Prostate gland (tissue), 2 donors: Measurements from ENCODE around the gene STOM. TPM values are rescaled to one million over a fixed set of nuclear protein-coding genes. Genes with fewer than 3 reads are reported as not detected.
A peak's percentile ranks its signal among the peaks of the same experiment; 100 is the strongest.

Experiments
- DNase-seq: peaks from one replicate; pipeline ENCODE4 v3.0.0-alpha.2; 2019; ENCODE audit warnings: low spot score
- H3K27ac ChIP-seq, 2 donors: fragments of 200-600 bp; sonication (generic); 2 replicates each; pipeline ENCODE4 v1.5.1; 2017 to 2019
- H3K27me3 ChIP-seq: fragments of 200-600 bp; sonication (generic); replicated peaks from 2 replicates; pipeline ENCODE4 v1.5.1; 2019; ENCODE audit not compliant: insufficient read depth
- H3K36me3 ChIP-seq, 2 donors: fragments of 200-600 bp; sonication (generic); 1 replicate in 1 of 2; 2 replicates in 1 of 2; pipeline versions ENCODE4 v1.5.1 to v1.8.1; 2017 to 2019
- H3K4me1 ChIP-seq: fragments of 200-600 bp; sonication (generic); replicated peaks from 2 replicates; pipeline ENCODE4 v1.5.1; 2019
- H3K4me3 ChIP-seq, 2 donors: fragments of 200-600 bp; sonication (generic); 2 replicates each; pipeline ENCODE4 v1.5.1; 2017 to 2019
- H3K9me3 ChIP-seq: fragments of 200-600 bp; sonication (generic); 2 replicates; pipeline ENCODE4 v1.5.1; 2017
- POLR2A ChIP-seq: fragments of 450-650 bp; IDR thresholded peaks from one replicate; pipeline ENCODE4 v1.6.1; 2016; ENCODE audit warnings: antibody characterized with exemption, mild to moderate bottlenecking
- POLR2AphosphoS5 ChIP-seq: sonication (generic); formaldehyde crosslinking; IDR thresholded peaks from one replicate; pipeline ENCODE4 v1.6.1; 2017; ENCODE audit warnings: antibody characterized with exemption
- WGBS: methylation state at CpG from one replicate; pipeline ENCODE4 v1.1.5; 2018; 5-methylcytosine and 5-hydroxymethylcytosine counted together
- intact Hi-C: fragments of 100-400 bp; cut with DNase I; formaldehyde crosslinking; loops from one replicate; pipeline ENCODE4 v1.14.2; 2022
- total RNA-seq, 2 donors: library from RNA; depleted of rRNA; stranded (reverse); fragments of >200 nt; gene quantifications; one replicate each; pipeline ENCODE4 v1.1.0, GENCODE V29; 2016
- TF ChIP-seq, protein P1 (sequence below), 4 experiments: fragments of 200-600 bp in 2 of 4; fragments of 450-650 bp in 2 of 4; sonication (generic) in 2 of 4; IDR thresholded peaks; 1 replicate in 3 of 4; 2 replicates in 1 of 4; pipeline ENCODE4 v1.5.1; 2016 to 2019; ENCODE audit warnings: antibody characterized with exemption in 4 of 4, mild to moderate bottlenecking in 2 of 4, moderate library complexity in 2 of 4

The STOM gene
- total RNA-seq, 2 donors from 2014 or later, result 64.3 to 85.1 TPM

DNA sequence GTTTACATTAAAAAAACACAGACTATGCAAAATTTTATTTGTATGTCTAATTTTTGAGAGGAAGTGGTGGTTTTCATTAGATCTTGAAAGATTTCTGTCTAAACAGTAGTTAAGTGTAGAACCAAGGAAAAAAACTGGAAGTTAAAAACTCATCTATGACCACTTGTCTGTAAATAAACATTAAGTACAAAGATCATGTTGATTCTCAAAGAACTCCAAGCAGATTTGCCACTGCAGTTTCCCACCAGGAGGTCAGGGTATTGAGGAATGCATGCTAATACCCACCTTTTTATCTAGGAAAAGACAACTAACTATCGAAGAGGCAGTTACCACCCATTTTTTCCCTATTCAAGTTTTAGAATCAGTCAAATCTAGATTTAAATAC lies 1.9 kb downstream of the STOM start:
- H3K4me3 ChIP-seq, result peak overlapping the region; percentile 37 to 48
- intact Hi-C loops, result no loop called here
- H3K4me1 ChIP-seq, result peaks cover 4% of the 10 kb centered on the region
- WGBS, result 42% methylated on average over 1 of the region's 1 CpG
- no peaks in the 10 kb centered on the region for H3K27me3 ChIP-seq
- DNase-seq, result no peak
- TF ChIP-seq, protein P1, sequence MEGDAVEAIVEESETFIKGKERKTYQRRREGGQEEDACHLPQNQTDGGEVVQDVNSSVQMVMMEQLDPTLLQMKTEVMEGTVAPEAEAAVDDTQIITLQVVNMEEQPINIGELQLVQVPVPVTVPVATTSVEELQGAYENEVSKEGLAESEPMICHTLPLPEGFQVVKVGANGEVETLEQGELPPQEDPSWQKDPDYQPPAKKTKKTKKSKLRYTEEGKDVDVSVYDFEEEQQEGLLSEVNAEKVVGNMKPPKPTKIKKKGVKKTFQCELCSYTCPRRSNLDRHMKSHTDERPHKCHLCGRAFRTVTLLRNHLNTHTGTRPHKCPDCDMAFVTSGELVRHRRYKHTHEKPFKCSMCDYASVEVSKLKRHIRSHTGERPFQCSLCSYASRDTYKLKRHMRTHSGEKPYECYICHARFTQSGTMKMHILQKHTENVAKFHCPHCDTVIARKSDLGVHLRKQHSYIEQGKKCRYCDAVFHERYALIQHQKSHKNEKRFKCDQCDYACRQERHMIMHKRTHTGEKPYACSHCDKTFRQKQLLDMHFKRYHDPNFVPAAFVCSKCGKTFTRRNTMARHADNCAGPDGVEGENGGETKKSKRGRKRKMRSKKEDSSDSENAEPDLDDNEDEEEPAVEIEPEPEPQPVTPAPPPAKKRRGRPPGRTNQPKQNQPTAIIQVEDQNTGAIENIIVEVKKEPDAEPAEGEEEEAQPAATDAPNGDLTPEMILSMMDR (IDR thresholded peaks at IDR 0.05), result no peak
- TF ChIP-seq POLR2AphosphoS5 (no peak), POLR2A (no peak)
- H3K9me3 ChIP-seq, result no peaks in the 10 kb centered on the region
- no peaks in the 10 kb centered on the region for H3K36me3 ChIP-seq
- peak overlapping the region; percentile 88 to 90 for H3K27ac ChIP-seq

DNA sequence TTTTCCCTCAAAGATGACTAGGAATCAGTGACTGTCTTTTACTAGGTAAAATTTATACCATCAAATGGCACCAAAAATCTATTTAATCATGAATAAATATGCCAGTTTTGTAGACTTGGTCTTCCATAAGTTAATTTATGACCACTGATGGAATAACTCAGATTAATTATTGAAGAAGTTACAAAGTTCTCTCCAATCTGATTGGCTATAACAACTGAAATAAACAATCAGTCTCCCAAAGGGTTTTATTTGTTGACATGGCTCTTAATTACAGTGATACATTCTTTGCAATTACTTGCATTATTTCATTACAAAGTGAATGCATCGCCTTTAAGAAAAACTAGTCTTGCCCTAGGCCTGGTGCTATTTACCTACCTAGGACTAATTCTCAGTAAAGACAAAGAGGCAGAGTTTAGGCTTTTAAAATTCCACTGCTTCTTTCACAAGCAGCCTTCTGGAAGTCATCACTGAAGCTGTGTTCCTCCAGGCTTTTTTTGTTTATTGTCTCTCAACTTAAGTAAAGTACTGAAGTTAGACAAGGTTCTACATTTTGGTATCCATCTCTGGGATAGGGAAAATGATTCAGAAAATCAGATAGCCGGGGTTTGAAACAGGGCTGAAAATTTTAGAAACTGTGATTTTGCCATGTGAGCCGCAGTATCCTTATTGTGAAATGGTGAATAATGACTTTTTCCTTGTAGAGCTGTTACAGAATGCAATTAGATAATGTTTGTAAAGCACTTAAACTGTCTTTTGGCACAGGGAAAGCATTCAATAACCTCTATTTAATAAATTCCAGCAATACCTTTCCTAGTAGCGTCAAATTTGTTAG lies 2.5 kb downstream of the STOM start:
- peak overlapping the region in 1 of 2 donors; percentile 37 for H3K4me3 ChIP-seq
- DNase-seq, result no peak
- peaks cover 4% of the 10 kb centered on the region for H3K4me1 ChIP-seq
- no peaks in the 10 kb centered on the region for H3K27me3 ChIP-seq
- no peaks in the 10 kb centered on the region for H3K9me3 ChIP-seq
- no peaks in the 10 kb centered on the region for H3K36me3 ChIP-seq
- WGBS, result 34% methylated on average over 4 of the region's 4 CpGs
- TF ChIP-seq POLR2AphosphoS5, result peak; percentile 14
- TF ChIP-seq, protein P1 (IDR thresholded peaks at IDR 0.05), result no peak
- intact Hi-C loops, result no loop called here
- H3K27ac ChIP-seq, result peak overlapping the region; percentile 88 to 90

DNA sequence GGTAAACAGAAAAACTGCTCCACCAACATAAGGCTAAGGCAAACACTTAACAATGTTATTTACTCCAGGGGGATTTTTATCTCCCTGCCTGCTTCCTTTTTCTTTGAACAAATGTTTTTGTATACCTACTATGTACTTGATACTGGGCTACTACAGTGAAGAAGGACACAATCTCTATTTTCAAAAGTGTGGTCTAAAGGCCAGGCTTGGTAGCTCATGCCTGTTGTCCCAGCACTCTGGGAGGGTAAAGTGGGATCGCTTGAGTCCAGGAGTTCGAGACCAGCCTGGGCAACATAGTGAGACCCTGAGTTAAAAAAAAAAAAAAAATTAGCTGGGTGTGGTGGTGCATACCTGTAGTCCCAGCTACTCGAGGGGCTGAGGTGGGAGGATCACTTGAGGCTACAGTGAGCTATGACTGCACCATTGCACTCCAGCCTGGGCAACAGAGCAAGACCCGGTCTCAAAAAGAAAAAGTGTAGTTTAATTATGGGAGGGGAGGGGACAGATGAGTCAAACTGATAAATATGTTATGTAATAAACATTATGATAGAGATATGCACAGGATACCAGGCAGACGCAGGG lies 3.3 kb downstream of the STOM start:
- no peak for DNase-seq
- 74% methylated on average over 5 of the region's 5 CpGs for WGBS
- Histone ChIP-seq H3K36me3 (no peaks in the 10 kb centered on the region), H3K4me3 (no peak overlapping the region), H3K4me1 (peaks cover 4% of the 10 kb centered on the region), H3K27me3 (no peaks in the 10 kb centered on the region), H3K27ac (peak overlapping the region; percentile 37 to 88), H3K9me3 (no peaks in the 10 kb centered on the region)
- intact Hi-C loops, result no loop called here
- TF ChIP-seq POLR2A (no peak), POLR2AphosphoS5 (no peak)
- TF ChIP-seq, protein P1 (IDR thresholded peaks at IDR 0.05), result no peak

DNA sequence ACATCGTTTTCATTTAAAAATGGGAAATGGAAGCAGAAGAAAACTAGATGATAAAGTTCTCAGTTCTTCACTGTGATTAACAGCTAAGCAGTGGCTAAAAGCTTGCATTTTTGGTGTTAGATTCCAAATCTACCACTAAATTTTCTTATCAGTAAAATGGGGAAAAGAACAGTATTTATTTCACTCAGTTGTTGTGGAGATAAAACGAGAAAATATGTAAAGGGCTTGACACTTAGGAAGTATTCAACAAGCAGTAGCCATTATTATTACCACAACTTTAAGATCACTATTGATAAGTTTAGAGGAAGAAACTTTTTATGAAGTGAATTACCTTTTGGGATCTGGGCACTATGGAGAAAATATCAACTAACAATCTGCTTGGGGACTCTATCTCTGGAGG lies 4.5 kb downstream of the STOM start:
- Histone ChIP-seq H3K36me3 (no peaks in the 10 kb centered on the region), H3K27me3 (no peaks in the 10 kb centered on the region), H3K4me3 (no peak overlapping the region), H3K9me3 (no peaks in the 10 kb centered on the region), H3K4me1 (peaks cover 4% of the 10 kb centered on the region), H3K27ac (peak overlapping the region; percentile 74 to 88)
- TF ChIP-seq, protein P1 (IDR thresholded peaks at IDR 0.05), result no peak
- TF ChIP-seq POLR2AphosphoS5 (no peak), POLR2A (no peak)
- no peak for DNase-seq
- WGBS, result 66% methylated on average over 2 of the region's 2 CpGs
- intact Hi-C loops, result no loop called here

DNA sequence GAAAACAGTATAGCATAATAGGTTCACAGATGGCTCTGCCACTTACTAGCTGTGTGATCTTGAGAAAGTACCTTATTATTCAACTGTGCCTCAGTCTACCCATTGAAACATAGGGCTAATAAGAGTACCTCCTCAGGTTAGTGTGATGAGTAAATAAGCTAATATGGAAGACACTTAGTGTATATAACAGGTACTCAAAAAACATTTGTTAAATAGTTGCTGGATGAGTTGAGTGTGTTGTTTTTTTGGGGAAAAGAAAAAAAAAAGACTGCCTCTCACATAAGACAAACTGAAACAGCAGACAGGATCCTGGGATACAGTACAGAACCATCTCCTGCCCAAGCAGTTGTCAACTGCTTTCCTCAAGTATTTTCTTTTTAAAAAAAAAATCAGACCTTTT lies 5.2 kb downstream of the STOM start:
- intact Hi-C loops, result no loop called here
- peaks cover 4% of the 10 kb centered on the region for H3K4me1 ChIP-seq

More for the DNA sequence above, 5.2 kb downstream of the STOM start:
- H3K27me3 ChIP-seq, result no peaks in the 10 kb centered on the region
- no peaks in the 10 kb centered on the region for H3K36me3 ChIP-seq
- peak overlapping the region; percentile 74 to 88 for H3K27ac ChIP-seq
- TF ChIP-seq POLR2AphosphoS5 (no peak), POLR2A (no peak)
- TF ChIP-seq, protein P1 (IDR thresholded peaks at IDR 0.05), result no peak
- no peak for DNase-seq
- H3K4me3 ChIP-seq, result no peak overlapping the region
- H3K9me3 ChIP-seq, result no peaks in the 10 kb centered on the region
